Adrenal gland (tissue), 12 donors: ENCODE measurements around the gene HCRTR1. TPM values are rescaled to one million over a fixed set of nuclear protein-coding genes. Genes with fewer than 3 reads are reported as not detected.

ENCODE experiments used
- DNase-seq, 7 donors: peaks; one replicate each; pipeline ENCODE4 v3.0.0-alpha.2; 2019 to 2020
- H3K27ac ChIP-seq, 5 donors: fragments of 200-600 bp; sonication (generic) in 4 of 5; 1 replicate in 3 of 5; 2 replicates in 2 of 5; pipeline versions ENCODE4 v1.5.1 to v1.8.0; 2016 to 2020; ENCODE audit warnings: mild to moderate bottlenecking in 1 of 5
- H3K27me3 ChIP-seq: fragments of 200-600 bp; 2 replicates; pipeline ENCODE4 v1.8.0; 2021
- H3K36me3 ChIP-seq, 2 donors: fragments of 200-600 bp; replicated peaks in 1 of 2; 1 replicate in 1 of 2; 2 replicates in 1 of 2; pipeline versions ENCODE4 v1.5.1 to v1.8.0; 2018 to 2022
- H3K4me1 ChIP-seq, 2 donors: fragments of 200-600 bp; replicated peaks in 1 of 2; 1 replicate in 1 of 2; 2 replicates in 1 of 2; pipeline versions ENCODE4 v1.5.1 to v1.8.0; 2018 to 2021
- H3K4me3 ChIP-seq, 4 donors: fragments of 200-600 bp; sonication (generic) in 3 of 4; one replicate each; pipeline ENCODE4 v1.5.1; 2016 to 2018
- H3K9me3 ChIP-seq, 3 donors: fragments of 200-600 bp; sonication (generic) in 1 of 3; replicated peaks in 1 of 3; 1 replicate in 2 of 3; 2 replicates in 1 of 3; pipeline versions ENCODE4 v1.5.1 to v1.8.0; 2016 to 2021
- POLR2A ChIP-seq, 2 donors: fragments of 450-650 bp; IDR thresholded peaks; one replicate each; pipeline ENCODE4 v1.6.1; 2017; ENCODE audit warnings: antibody characterized with exemption in 2 of 2, mild to moderate bottlenecking in 2 of 2, moderate library complexity in 1 of 2
- WGBS, 4 donors: extraction: QIAGEN DNeasy Blood & Tissue Kit in 2 of 4; methylation state at CpG; one replicate each; pipeline versions ENCODE4 v1.1.5 to v1.1.7; 2013 to 2017; 5-methylcytosine and 5-hydroxymethylcytosine counted together
- intact Hi-C, 2 donors: fragments of 100-400 bp; cut with DNase I; formaldehyde crosslinking; loops; one replicate each; pipeline versions ENCODE4 v1.14.1 to v1.15.0; 2022 to 2023
- polyA plus RNA-seq, 3 donors: library from polyadenylated mRNA; stranded (reverse); fragments of 200-250 nt in 2 of 3; fragments of 350-450 nt in 1 of 3; fragmentation: Illumina TruSeq in 1 of 3; extraction: RNeasy Lipid Tissue Mini Kit (QIAGEN cat#74804) in 1 of 3; gene quantifications; one replicate each; pipeline ENCODE4 v1.2.3, GENCODE V29; 2013 to 2014
- total RNA-seq, 9 donors: library from RNA; depleted of rRNA in 4 of 9; stranded (reverse); fragments of >200 nt in 4 of 9; fragments of 120-200 nt in 1 of 9; fragmentation: NEBNext Ultra II Directional in 1 of 9; extraction: Animal tissue kit (Norgen Biotek cat#: 25700) in 1 of 9; gene quantifications; one replicate each; pipeline versions ENCODE4 v1.1.0 to v1.2.4, GENCODE V29; 2013 to 2023
- TF ChIP-seq, protein P1 (sequence below), 6 experiments: fragments of 450-650 bp in 4 of 6; fragments of 200-600 bp in 2 of 6; sonication (generic) in 1 of 6; IDR thresholded peaks; 1 replicate in 5 of 6; 2 replicates in 1 of 6; pipeline versions ENCODE4 v1.5.1 to v1.8.0; 2016 to 2021; ENCODE audit warnings: antibody characterized with exemption in 6 of 6, mild to moderate bottlenecking in 2 of 6, moderate library complexity in 1 of 6
- donor health status: healthy with polysubstance abuse.
- donor health status: Bipolar disorder and iron deficiency.
- donor health status: DM: yes; HTN: yes; CAD: no.
- donor health status: DM: no; HTN: no; CAD: no.
- donor health status: DM: no; HTN: no; CAD: no.
- donor health status: DM: yes; HTN: yes; CAD: no.

The HCRTR1 gene
- total and polyA plus RNA-seq, 12 donors = 0.11 to 3.5 (median 0.98) TPM; not detected in 5

DNA sequence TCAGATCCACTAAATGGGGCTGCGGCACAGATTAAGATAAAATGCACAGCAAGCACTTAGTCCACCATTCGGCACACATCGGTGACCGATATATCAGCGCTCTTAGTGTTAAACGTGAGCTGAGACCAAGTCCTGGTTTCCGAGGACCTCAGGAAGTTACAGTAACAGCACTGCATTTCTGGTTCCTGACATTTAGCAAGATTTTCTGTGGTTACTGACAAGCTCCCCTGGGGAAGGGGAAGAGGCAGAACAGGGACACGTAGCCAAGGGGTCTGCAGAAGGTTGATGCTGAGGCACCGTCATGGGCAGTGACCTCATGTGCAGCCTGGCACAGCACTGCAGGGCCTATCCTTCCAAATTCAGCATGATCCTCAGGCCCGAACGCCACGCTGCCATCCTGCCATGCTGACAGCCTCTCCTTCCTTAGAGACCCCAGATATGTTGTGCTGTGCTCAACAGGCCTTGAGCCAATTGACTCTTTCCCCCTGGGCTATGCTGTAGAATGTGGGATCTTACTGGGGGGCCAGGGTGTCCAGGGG is 40.6 kb downstream of the HCRTR1 start:
- DNase-seq = no peak
- WGBS, 4 donors = 75 to 92% (median 84%) methylated on average over 7 to 12 of the region's 12 CpGs
- no peak overlapping the region for H3K27ac ChIP-seq
- intact Hi-C loops = loop anchor here in 1 of 2 donors (10.0 kb wide), 1 partner anchor 407 kb away; no protein-coding TSS in a partner anchor
- TF ChIP-seq, protein P1, sequence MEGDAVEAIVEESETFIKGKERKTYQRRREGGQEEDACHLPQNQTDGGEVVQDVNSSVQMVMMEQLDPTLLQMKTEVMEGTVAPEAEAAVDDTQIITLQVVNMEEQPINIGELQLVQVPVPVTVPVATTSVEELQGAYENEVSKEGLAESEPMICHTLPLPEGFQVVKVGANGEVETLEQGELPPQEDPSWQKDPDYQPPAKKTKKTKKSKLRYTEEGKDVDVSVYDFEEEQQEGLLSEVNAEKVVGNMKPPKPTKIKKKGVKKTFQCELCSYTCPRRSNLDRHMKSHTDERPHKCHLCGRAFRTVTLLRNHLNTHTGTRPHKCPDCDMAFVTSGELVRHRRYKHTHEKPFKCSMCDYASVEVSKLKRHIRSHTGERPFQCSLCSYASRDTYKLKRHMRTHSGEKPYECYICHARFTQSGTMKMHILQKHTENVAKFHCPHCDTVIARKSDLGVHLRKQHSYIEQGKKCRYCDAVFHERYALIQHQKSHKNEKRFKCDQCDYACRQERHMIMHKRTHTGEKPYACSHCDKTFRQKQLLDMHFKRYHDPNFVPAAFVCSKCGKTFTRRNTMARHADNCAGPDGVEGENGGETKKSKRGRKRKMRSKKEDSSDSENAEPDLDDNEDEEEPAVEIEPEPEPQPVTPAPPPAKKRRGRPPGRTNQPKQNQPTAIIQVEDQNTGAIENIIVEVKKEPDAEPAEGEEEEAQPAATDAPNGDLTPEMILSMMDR (IDR thresholded peaks at IDR 0.05) = no peak
- H3K9me3 ChIP-seq = no peaks in the 10 kb centered on the region
- H3K36me3 ChIP-seq = no peaks in the 10 kb centered on the region
- H3K4me1 ChIP-seq = no peaks in the 10 kb centered on the region
- no peaks in the 10 kb centered on the region for H3K27me3 ChIP-seq
- H3K4me3 ChIP-seq = no peak overlapping the region

DNA sequence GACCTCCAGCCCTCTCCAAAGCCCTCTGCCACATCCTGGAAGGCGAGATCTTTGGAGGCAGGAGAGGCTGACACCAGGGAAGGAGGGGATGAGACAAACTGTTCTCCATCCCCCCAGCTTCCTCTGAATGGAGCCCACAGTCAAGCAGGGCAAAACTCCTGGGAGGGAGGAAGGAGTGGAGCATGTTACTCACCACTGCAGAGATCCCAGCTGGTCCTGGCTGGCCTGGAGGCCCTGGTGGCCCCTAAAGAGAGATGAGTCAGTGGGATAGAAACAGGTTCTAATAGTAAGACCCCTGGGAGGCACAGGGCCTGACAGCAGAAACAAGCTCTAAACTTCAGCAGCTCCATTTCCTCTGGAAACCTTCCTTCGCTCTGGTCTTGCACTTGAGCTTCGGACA is 41.2 kb downstream of the HCRTR1 start:
- H3K27me3 ChIP-seq = no peaks in the 10 kb centered on the region
- intact Hi-C loops = loop anchor here in 1 of 2 donors (10.0 kb wide), 1 partner anchor 406 kb away; no protein-coding TSS in a partner anchor
- 83 to 87% (median 86%) methylated on average over 3 of the region's 3 CpGs for WGBS, 4 donors
- no peaks in the 10 kb centered on the region for H3K4me1 ChIP-seq
- no peak overlapping the region for H3K4me3 ChIP-seq
- DNase-seq = no peak
- no peak for TF ChIP-seq POLR2A (IDR thresholded peaks at IDR 0.05)
- TF ChIP-seq, protein P1 (IDR thresholded peaks at IDR 0.05) = no peak
- no peaks in the 10 kb centered on the region for H3K9me3 ChIP-seq
- H3K36me3 ChIP-seq = no peaks in the 10 kb centered on the region
- H3K27ac ChIP-seq = no peak overlapping the region

DNA sequence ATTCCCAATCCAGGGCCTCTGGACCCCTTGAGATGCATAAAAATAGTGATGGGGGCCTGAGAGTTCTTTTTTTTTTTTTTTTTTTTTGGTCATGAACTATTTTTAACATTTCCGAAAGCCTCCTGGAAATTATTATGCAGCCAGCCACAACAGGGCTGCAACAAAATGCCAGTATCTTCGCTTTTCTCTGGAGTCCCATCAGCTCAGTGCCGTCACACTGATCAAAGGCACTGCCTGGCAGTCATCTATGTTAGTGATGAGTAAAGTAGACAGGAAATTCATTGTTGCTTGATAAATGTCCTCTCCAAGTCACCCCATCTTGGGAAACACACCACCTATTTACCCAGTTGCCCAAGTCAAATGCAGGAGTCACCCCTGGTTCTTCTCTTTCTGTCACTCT is 42.4 kb downstream of the HCRTR1 start:
- Histone ChIP-seq H3K27ac (no peak overlapping the region), H3K27me3 (no peaks in the 10 kb centered on the region), H3K36me3 (no peaks in the 10 kb centered on the region), H3K4me1 (no peaks in the 10 kb centered on the region), H3K9me3 (no peaks in the 10 kb centered on the region), H3K4me3 (no peak overlapping the region)
- WGBS, 4 donors = 87 to 96% (median 94%) methylated on average over 3 of the region's 3 CpGs
- TF ChIP-seq POLR2A (IDR thresholded peaks at IDR 0.05) = no peak
- TF ChIP-seq, protein P1 (IDR thresholded peaks at IDR 0.05) = no peak
- DNase-seq = no peak
- intact Hi-C loops = loop anchor here (5.0 to 10.0 kb wide), 4 partner anchors 55 to 405 kb away; no protein-coding TSS in a partner anchor

DNA sequence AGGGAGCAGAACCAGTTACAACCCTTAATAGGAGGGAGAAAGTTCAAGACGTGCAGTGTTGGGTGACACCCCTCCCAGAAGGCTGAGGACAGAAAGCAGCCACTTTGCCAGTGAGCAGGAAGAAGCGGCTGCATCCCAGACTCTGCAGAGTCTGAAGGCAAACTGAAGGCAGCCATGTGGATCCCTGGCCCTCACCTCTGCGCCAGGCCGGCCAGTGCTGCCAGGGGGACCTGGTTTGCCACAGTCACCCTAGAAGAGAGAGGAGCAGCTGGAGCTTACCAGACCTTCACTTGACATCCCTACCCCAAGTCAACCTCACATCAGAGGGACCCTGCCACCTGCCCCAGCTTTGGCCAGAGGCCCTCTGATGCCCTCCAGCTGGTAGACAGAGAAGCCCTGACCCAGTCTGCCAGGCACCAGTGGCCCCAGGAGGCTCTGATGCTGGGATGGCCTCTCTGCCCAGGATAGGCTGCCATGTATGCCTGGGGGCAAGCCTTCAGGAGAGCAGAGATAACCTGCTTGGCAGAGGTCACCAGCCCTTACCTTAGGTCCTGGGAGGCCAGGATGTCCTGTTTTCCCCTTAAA is 43.5 kb downstream of the HCRTR1 start:
- intact Hi-C loops = loop anchor here (5.0 to 10.0 kb wide), 3 partner anchors 54 to 304 kb away; no protein-coding TSS in a partner anchor
- no peaks in the 10 kb centered on the region for H3K36me3 ChIP-seq
- WGBS, 4 donors = 92 to 100% (median 94%) methylated on average over 2 to 4 of the region's 4 CpGs

More for the DNA sequence above, 43.5 kb downstream of the HCRTR1 start:
- Histone ChIP-seq H3K4me1 (no peaks in the 10 kb centered on the region), H3K9me3 (no peaks in the 10 kb centered on the region), H3K4me3 (no peak overlapping the region), H3K27me3 (no peaks in the 10 kb centered on the region), H3K27ac (no peak overlapping the region)
- TF ChIP-seq, protein P1 (IDR thresholded peaks at IDR 0.05) = no peak
- TF ChIP-seq POLR2A (IDR thresholded peaks at IDR 0.05) = no peak
- DNase-seq = no peak
